Purkinje cell (primary cell): ENCODE measurements around the gene TMEM127. TPM values are rescaled to one million over a fixed set of nuclear protein-coding genes. Genes with fewer than 3 reads are reported as not detected.

Experiments
- polyA plus RNA-seq: library from polyadenylated mRNA; unstranded; fragments of >200 nt; fragmentation: Nextera tagmentation; gene quantifications from 2 replicates; pipeline ENCODE4 v1.2.1, GENCODE V29; 2014

TMEM127 gene
- 12.0 and 13.6 TPM in 2 replicates for polyA plus RNA-seq

DNA sequence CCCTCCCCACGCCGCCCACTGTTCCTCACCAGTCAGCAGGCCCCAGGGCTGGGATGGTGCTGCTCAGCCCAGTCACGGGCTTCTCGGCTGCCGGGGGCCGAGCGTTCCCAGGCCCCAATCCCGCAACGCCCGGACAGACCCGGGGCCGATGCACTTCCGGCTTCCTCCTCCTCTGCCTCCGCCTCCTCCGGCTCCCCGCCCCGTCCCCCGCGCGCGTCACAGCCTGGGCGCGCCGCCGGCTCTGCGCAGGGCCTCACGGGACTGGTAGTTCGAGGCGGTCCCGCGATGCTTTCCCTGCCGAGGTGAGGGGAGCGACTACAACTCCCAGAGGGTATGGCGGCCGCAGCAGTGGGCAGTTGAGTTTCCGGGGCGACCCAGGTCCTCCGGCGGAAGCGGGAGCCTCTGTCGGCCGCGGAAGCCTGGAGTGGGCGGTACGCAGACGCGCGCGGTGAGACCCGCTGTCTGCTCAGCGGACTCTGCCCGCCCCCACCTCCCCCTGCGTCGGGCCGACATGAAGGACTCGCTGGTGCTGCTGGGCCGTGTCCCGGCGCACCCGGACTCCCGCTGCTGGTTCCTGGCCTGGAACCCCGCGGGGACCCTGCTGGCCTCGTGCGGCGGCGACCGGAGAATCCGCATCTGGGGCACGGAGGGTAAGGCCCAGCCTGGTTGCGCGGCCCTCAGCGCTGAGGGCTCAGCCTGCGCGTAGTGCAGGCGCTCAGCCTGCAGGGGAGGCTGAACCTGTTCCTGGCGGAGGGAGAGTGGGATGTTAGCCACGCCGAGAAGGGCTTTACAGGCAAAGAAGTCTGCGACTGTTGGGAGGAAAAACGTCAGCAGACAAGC, at the start of gene TMEM127, which contains the start of gene CIAO1:
TSS of gene TMEM127 (minus strand) at position 158 of the 840 bp plus-strand sequence. CDS start 616 bp downstream, outside the sequence.
TSS of gene CIAO1 (plus strand) at position 386 of the 840 bp plus-strand sequence. CDS start at position 512, 126 bp downstream.

DNA sequence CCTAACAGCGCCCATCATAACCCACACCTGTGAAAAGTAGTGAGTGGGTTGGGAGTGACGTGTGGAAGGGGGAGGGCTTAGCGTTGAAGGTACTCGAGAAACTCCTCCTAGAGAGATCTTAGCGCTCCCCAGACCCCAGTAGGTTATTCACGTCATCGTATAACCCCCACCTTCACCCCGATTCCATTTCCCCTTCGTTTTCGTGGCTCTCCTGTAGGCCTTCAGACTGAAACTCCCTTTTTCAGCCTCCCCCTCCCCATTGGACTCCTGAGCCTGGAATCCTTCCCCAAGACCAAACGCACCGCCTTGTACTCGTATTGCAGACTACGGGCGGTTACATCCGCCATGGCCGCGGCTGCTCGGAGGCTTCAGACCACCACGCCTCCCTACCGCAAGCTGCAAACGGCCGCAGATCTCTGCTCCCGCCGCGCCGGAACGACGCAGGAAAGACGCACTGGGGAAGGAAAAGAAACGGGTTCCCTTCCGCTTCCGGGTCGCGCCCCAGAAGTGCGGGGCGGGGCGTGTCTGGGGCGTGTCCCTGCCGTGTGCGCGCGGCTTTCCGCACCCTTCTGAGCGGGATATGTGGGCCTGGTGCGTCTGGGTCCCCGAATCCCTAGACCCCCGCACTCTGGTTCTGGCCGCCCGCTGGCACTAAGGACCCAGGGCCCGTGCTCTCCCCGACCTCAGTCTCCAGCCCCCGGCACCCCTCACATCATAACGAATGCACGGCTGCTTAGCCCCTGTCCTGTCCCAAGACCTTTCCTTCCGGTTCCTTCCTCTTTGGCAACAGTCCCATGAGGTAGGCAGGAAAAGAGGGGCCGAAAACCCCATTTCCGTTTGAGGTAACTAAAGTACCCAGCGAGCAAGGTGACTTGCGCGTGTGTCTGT, 39.5 kb upstream of the TMEM127 start, which contains the start of gene SNRNP200:
TSS of gene SNRNP200 (minus strand) at position 456 of the 888 bp plus-strand sequence. CDS start at position 347, 109 bp downstream.

DNA sequence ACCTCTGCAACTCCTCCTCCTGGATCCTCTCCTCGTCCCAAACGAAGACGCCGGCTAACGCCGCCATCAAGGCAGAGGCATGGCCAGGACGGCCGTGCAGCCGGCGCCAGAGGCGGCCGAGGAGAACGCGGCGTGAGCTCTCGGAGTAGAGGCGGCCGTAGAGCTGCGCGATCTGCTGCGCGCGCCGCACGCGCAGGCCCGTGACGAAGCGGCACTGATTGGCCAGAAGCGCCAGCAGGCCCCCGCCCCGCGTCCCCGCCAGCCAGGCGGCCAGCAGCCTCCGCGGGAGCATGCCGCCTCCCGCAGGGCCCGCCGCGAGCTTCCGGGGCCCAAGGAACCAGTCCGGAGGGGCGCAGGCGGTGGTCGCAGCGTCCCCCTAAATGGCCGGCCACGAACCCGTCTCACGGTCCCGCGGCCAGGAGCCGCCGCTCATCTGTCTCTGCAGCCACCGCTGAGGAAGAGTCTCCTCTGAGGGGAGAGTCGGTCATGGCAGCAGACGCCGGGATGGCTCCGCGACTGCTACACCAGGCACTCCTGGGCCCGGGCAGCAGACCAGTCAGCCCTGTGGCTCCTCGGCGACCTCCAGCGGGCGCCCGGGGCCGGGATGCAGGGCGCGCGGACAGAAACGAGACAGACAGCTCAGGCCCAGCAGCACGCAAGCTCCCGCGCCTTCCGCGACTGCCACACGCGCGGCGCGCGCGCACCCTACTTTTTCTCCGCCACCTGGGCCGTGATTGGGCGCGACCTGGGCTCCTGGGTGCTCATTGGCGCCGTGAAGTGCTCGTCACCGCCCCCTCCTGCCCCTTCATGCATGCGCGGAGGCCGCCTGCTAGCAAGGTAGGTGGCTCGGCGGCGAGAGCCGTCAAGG, 57.4 kb downstream of the TMEM127 start, which contains the start of gene STARD7:
TSS of gene STARD7 (minus strand) at position 685 of the 868 bp plus-strand sequence. CDS start at position 292, 393 bp downstream.

Other genes starting within 250 kb of the TMEM127 start
- gene GPAT2, start 231.1 kb downstream of the TMEM127 start, polyA plus RNA-seq = 0.81 TPM in 1 of 2 replicates, not detected in the other
- not detected in 2 replicates for gene ADRA2B, start 149.4 kb downstream of the TMEM127 start, polyA plus RNA-seq
- gene ASTL, start 127.5 kb downstream of the TMEM127 start, polyA plus RNA-seq = not detected in 2 replicates
- gene DUSP2, start 120.6 kb downstream of the TMEM127 start, polyA plus RNA-seq = 2.7 TPM in 1 of 2 replicates, not detected in the other
- gene STARD7, start 57.2 kb downstream of the TMEM127 start, polyA plus RNA-seq = 51.3 and 53.1 TPM in 2 replicates
- 28.3 and 34.6 TPM in 2 replicates for gene CIAO1, start 228 bp upstream of the TMEM127 start, polyA plus RNA-seq
- gene SNRNP200, start 39.5 kb upstream of the TMEM127 start, polyA plus RNA-seq = 21.1 and 26.0 TPM in 2 replicates
- 0.22 TPM in 1 of 2 replicates, not detected in the other for gene ITPRIPL1, start 59.3 kb upstream of the TMEM127 start, polyA plus RNA-seq
- gene NCAPH, start 69.8 kb upstream of the TMEM127 start, polyA plus RNA-seq = 0.08 TPM in 1 of 2 replicates, not detected in the other
- gene NEURL3, start 239.4 kb upstream of the TMEM127 start, polyA plus RNA-seq = not detected in 2 replicates